GM19438 (cell line): ENCODE measurements around the gene MYORG.

ENCODE experiments used
- ATAC-seq: cut with Tn5 transposase; IDR thresholded peaks from one replicate; pipeline ENCODE4 v1.9.1; 2021; ENCODE audit warnings: low read depth; ENCODE audit not compliant: unreplicated experiment

The MYORG gene

GRCh38 chr9:34385561-34386230 is 9.0 kb upstream of the MYORG start:
- ATAC-seq = no peak

DNA sequence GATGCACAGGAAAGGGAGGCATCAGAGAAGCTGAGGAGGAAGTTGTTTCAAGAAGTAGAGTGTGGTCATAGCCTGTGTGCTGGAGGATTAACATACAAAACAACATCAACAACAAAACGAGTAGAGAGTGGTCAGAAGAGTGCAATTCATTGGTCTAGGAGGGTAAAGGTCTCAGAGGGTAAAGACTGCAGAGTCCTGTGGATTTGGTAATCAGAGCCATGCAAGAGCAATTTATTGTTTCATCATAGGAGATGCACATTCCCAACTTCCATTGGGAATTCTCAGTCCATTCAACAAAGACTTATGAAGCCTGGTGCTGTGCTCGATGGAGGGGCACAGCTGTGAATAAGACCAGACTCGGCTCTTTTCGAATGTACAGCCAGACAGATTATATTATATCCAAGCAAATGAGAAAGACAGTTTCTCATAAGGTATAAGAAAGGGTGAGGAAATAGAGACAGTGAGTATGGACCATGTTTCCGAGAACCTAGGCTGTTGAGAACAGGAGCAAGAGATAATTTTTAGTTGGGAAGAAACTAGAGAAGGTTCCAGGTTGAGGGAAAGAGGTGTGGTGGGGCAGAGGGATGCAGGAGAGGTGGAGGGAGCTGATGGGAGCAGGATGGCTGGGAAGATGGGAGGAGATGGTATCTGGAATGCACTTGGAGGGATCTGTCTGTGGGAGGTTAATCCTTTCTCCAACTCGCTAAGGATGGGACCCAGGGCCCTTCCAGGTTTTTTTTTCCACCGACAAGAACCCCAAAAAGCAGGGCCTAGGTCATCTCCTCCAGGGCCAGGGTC is 7.9 kb upstream of the MYORG start:
- no peak for ATAC-seq

- ATAC-seq = no peak
These were observed 7.2 kb upstream of the MYORG start for GRCh38 chr9:34383904-34384303.

- no peak for ATAC-seq
These were observed 6.2 kb upstream of the MYORG start for GRCh38 chr9:34382879-34383278.

GRCh38 chr9:34382054-34382453 is 5.4 kb upstream of the MYORG start:
- no peak for ATAC-seq

DNA sequence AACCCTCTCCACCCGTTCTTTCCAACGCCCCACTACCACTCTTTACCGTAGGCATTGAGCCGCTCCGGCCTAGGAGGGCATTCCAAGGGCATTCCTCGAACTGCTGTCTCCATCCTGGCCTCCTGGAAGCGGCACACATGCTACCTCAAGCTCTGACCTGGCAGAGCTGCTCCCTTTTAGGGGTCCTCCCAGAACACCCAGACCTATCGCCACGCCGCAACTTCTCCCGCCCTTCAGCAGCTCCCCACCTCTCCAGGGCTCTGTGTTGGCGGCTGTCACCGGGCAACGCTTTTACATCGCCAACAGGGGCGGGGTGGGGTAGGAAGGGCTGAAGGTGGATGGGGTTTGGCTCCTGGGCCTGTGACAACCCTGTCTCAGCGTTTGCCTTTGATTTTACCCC is 4.6 kb upstream of the MYORG start:
- ATAC-seq = no peak

DNA sequence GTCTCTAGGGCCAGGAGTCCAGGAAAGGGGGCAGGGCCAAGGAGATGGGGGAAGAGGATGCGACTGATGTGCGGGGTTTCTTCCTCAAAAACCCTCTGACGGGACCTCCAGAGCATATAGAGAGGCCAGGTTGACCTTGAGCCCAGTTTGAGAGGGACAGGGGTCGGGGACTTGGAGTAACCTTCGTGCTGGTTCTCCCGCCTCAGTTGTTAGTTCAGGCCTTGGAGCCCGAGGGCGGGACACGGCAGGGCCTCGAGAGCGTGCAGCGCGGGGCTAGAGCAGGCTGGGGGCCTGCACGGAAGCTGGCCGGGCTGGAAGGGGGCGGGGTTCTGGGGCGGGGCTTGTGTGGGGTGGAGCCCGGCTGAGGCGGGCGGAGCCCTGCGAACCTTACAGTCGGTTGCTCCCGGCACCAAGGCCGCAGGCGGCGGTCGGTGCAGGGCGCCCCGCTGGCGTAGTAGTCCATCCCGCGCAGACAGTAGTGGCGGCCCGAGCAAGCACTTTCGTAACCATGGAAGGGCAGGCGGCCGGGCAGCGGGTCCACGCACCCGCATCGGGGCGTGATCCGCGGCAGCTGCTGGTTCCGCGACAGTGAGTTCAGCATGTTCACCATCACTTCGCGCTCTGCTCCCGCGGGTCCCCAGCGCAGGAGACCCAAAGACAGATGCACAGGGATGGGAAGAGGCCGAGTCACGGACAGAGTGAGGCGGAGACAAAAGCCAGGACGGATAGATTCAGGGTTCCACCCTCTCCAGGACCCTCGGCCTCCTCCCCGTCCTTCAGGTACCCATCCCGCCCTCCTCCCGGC is 4.0 kb upstream of the MYORG start:
- ATAC-seq = peak; percentile 33

- ATAC-seq = no peak
These were observed 3.4 kb upstream of the MYORG start for GRCh38 chr9:34380034-34380510.

- ATAC-seq = no peak
These were observed 2.8 kb upstream of the MYORG start for GRCh38 chr9:34379334-34380033.

- no peak for ATAC-seq
These were observed 1.8 kb upstream of the MYORG start for GRCh38 chr9:34378376-34379060.

DNA sequence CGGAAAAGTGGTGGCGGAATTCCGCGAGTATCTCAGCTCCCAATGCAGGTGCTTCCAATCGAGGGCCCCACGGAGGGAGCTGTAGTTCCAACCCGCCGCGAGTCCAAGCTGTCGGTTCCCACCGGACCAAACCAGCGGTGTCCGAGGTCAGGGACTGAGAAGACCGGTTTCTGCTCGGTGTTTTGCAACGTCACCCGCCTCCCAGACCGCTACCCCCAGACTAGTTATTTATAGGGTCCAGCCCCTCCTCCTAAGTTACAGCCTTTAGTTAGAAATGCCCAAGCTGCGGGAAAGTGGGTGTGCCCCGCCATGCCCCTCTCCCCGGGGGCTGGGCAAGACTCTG is 677 bp upstream of the MYORG start:
- no peak for ATAC-seq

- peak; percentile 31 for ATAC-seq
These were observed 650 bp downstream of the MYORG start for GRCh38 chr9:34375901-34376595.

DNA sequence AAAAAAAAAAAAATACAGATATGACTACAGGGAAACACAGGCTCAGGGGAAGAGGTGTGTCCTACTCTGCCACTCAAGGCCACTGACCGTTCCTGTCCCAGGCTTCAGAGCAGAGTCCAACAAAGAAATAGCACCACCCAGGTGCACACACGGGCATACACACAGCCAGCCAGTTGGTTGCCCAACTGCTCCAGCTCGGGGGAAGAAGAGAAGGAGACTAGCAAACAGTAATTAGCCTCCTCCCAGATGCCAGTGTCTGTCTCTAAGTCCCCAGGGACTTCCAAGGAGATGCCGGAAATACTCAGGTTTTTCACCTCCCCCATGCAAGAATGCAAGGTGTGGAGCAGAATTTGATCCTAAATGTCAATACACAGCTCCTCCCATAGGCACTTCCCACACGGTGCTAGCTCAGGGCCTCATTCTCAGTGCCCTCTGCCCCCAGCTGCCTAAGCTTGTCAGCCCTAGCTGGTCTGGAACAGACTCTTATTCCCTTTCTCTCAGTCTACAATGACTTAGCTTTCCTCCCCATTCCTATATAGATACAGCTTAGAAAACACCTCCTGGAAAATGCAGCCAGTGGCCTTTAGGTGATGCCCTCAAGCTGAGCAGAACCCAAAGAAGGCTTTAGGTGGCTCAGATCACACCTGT is 1.7 kb downstream of the MYORG start:
- no peak for ATAC-seq

- no peak for ATAC-seq
These were observed 2.4 kb downstream of the MYORG start for GRCh38 chr9:34374339-34374738.

DNA sequence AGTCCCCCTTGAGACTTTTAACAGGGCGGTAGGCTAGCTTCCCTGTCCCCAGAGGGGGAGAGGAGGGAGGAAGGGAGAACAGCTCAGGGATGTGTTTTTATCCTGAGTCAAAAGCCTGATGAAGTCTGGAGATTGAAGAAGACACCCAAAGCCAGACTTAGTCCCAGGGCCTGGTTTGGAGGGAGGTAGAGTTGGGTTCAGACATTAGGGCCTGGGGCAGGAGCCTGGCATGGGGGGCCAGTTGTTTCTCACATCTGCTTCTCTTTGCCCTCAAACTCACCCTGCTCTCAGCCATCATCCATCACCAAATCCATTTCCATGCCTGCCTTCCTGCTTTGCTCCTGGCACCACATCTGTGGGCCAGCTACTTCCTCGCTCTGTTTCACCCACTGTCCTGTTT is 2.9 kb downstream of the MYORG start:
- ATAC-seq = no peak

- no peak for ATAC-seq
These were observed 4.2 kb downstream of the MYORG start for GRCh38 chr9:34372467-34373011.

DNA sequence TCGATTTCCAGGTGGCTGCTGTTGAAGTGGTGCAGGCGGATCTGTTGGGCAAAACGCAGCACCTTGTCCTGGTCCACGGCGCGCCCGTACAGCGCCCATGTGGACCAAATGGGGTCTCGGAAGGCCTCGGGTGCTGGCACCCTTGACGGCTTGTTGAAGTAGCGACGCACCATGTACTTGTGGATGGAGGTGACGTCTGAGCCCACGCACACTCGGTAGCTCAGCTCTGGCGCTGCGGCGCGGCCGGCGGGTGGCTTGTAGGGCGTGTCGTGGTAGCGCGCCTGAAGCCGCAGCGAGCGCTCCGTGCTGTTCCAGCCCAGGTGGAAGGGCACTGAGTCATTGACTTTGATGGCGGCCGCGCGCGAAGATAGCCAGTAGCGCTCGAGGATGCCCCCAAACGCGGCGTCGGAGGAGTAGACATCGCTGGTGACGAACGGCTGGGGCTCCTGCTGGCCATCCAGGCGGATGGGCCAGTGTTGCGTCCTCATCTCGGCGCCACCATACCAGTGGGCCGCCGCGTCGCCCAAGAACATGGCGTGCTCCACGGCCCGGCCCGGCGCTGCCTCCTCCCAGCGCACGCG is 4.7 kb downstream of the MYORG start:
- no peak for ATAC-seq
